HCEC 1CT (cell line): ENCODE results near the gene CFAP54.
A peak's percentile ranks its signal among the peaks of the same experiment; 100 is the strongest.
"Not testable (repeated sequence)": the region's sequence is repeated elsewhere in the genome, so short reads cannot be mapped to it uniquely, and the experiment has no call there.

Source experiments
- DNase-seq: peaks from one replicate; pipeline ENCODE4 v3.0.0-alpha.2; 2017

CFAP54 gene

DNA sequence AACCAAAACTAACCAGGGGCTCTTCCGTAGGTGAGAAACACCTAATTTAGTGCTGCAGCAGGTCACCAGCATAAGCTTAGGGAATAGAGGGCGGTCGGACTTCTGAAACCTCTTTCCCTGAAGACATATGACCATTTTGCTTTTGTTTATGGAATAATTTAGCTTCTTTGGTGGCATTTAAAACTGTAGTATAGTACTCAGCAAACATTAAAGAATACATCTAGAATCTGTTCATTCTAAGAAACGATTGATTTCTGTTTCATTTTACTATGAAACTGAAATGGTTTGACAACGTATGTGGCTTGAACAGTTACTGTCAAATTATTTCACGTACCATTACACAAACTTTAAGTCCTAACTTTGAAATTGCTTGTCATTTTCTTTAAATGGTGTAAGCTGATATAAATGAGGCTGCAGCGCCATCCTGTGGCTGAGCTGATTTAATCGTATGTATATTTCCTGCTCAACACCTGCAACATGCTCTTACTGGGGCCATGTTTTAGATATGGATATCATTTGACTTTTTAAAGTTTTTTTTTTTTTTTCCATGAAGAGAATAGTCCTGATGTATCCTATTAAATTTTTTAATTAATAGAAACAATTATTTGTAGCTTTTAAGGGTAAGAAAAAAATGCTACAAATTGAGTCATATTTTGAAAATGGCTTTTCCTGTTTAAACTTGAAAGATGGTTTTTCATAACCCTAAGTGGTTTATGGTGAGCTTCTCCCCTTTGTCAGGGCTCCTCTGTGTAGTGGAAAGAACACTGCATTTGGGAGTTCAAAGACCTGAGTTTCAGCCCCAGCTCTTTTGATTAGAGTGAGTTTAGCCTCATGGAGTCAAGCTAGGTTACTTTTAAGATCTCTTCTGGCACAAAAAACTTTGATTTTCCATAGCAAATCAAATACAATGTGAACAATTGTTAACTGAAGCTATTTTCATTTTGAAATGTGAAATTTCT, 27.4 kb downstream of the CFAP54 start:
- peak; percentile 63 for DNase-seq

DNA sequence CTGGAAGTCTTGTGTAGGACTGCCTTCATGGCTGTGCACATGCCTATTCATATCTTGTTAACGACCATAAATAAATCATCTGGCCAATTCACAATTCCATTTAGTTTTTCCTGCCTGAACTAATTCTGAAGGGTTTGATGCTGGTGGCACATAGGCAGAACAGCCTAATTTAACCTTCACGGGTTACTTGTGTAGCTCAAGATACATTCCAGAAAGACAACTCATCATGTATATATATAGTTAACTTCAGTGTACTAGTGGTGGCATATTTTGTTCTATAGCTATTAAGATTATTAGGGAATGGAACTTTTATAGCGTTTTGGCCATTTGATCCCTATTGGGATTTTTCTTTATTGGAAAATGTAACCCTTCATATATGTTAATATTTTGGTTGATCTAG, 31.4 kb downstream of the CFAP54 start:
- peak; percentile 28 for DNase-seq

DNA sequence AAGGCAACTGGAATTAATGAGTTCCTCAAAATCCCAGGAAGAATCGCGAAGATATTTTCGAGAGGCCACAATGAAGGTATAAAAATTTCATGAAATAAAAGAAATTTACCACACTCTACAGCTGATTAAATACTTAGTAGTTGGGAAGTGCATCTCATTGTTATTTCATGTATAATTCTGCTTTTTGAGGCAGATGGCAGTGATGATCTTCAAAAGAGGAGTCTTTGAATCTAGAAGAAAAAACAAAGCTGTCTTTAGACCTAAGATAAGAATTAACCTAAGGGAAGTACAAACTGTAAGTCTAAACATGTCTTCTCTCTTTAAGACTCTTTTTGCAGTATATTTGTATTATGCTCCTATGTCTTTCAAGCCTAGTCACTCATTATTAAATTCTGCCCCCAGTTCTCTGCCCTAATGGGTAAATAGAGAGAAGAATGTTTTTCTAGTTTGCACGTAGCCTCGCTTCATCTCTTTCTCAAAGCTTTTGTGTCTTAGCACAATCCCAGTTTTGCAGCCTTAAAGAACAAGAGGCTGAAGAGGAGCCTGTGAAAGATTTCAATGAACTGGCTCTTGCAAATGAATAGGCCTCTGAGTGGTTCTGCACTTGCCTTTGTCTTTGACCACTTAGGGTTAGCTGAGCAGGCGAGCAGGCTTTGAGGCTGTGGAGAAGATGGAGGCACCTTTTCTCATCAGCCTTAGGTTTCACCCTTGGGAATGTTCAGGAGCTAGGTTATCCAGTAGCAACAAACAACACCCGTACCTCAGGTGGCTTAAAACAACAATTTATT, 32.7 kb downstream of the CFAP54 start:
- DNase-seq, result no peak

DNA sequence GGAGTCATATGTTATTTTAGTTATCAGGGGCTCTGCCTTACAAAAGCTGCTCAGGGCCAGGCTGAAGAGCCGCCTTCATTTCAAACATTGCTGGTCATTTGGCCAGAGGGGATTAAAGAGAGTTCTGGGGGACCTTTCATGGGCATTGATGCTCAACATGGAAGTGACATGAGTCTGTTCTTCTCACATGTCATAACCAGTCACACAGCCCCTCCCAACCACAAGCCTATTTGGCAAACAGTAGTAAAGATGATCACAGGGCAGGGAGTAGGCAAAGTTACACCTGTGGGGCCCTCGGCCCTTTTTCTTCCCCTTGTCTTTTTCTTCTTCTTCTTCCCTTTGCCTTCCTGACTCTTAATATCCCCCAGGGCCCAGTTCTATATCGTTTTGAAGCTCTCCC, 33.3 kb downstream of the CFAP54 start:
- no peak for DNase-seq

DNA sequence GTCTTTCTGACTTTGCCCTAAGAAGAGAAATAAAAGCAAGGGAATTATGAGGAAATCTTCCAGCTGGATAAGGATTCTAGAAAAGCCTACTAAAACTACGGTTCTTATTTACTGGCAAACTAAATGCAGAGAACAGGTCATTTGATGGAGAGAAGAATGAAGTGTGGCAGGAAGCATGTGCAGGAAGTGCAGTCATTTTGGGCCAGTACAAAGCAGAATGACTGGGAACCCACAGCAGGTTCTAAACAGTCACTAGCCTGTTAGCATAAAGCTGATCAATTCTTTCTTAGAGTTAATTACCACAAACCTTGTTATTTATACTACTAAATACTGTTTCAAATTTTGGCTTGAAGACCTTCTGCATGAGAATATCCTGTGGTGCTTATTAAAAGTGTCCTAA, 36.7 kb downstream of the CFAP54 start:
- no peak for DNase-seq

DNA sequence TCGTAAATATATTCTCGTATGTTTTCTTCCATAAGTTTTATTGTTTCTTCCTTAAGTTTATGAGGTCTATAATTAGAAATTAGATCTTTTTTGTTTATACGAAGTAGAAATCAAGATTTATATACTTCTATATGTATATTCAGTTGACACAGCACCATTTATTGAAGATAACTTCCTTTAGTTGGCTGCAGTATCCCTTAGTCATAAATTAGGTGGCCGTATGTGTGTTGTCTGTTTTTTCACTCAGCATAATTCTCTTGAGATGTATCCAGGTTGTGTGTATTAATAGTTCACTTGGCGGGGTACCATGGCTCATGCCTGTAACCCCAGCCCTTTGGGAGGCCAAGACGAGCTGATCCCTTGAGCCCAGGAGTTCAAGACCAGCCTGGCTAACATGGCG, 40.5 kb downstream of the CFAP54 start:
- no peak for DNase-seq

DNA sequence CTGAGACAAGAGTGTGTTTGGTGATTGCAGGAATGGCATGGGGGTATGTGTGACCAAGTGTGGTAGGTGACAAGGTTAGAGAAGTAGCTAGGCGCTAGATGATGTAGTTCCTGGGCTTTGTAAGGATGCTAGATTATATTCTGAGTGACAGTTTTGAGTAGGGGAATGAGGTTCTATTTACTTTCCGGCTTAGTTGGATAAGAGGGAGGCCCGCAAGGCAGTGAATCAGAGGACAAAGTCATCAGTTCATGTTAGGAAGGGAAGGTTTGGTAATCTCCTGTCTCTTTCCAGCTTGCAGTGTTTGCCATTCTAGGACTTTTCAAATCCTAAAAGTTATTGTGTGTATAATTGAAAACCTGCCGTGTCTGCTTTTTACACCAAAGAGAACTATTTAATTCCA, 45.0 kb downstream of the CFAP54 start:
- no peak for DNase-seq

DNA sequence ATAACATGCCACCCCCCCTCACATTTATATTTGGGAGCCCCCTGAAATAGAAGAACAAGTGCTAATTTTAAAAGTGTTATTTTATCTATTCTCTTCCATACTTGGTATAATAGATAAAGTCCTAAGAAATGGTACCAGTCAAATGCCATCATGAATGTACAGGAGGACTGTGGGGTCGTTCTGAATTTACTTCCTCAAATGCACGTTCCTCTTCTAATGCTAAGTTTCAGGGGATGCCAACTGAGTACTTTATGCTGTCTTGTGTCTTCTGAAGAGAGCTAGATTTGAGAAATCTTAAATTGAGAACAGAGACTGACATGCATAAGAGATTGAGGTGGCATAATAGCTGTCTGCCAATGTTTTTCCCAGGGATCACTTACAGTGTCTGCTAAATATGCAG, 59.0 kb downstream of the CFAP54 start:
- no peak for DNase-seq

DNA sequence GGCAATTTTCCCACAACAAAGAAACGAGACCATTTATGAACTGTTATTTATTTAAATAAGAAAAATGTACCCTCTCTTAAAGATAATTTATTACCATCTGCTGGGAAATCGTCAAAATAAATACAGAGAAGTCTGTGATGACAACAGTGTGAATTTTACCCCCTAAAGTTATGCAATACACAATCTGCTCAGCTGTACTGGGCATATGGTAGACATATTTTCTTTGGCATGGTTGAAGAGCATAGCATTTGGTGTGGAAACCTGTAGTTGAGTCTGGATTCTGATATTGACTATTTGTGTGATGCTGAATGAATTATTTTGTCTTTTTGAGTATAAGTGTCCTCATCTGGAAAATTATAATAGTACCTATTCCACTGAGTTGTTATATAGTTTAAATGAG, 60.0 kb downstream of the CFAP54 start:
- no peak for DNase-seq

DNA sequence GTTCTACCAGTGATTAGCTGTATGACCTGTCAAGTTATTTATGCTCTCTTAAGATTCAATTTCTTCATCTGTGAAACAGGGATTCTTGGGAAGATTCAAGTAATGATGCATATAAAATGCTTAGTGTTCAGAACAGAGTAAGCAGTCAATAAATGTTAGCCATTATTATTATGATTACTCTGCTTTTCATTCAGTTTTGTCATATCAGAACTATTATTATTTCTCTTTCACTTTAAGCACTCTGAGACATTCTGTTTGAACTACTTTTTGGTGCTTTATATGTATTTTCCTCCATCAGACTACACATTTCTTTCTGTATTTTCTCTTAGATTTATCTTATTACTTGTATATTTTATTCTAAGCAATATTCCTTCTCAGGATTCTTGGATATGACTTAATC, 81.2 kb downstream of the CFAP54 start:
- DNase-seq, result no peak

DNA sequence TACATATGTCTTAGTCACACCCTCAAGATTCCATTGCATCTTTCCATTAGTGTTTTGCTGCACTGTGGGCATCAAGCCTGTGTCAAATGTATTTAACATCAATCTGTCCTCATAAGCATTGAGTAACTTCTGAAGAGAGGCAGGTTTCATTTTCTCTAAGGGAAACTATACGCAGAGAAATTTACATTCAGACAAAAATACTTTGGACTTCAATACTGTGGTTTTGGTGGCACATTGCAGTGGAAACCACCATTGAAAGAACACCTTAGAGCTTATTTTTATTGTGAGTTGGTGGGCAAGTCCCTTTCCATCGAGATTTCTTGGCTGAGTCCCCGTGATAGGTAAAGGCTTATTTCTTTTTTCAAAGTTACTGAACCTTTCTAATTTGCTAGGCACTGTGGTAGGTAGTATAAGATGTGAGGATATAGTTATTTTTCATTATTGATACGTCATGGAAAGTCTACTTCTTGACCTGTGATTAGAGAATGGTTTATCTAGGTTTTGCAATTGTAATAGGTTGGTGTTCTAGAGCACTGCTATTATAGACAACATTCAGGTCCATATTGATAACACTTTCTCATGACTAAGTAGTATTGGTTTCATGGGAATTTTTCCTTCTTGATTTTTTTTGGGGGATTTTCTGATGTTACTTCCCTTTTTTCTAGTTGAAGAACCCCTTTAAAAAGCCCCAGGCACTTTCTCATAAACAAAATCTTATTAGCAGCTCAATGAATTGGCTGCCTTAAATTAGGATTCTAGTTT, 81.9 kb downstream of the CFAP54 start:
- DNase-seq, result peak; percentile 39

DNA sequence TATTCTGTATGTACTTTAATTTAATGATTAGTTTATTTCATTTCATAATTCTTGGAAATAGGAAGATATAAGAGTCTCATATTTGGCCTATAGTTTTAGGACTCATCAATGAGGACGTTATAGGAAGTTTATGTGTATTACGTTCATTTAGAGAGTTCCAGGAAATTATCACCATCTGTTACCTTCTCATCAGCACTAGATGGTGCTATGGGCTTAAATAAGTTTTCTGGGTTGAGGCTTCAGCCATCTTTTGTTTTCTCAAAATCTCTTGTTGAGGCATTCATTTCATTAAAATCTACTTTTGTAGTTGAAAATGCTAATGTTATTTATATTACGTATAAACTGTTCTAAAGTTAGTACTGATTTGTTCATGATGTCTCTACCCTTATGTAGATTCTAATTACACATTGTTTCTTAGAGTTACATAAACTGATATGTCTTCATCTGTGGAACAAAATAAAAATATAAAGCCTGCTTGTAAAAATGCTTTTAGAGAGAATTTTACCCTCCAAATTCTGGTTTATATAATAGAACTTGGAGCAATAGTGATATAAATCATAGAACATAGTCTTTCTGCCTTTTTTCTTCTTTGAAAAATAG, 89.2 kb downstream of the CFAP54 start:
- DNase-seq, result peak; percentile 63

DNA sequence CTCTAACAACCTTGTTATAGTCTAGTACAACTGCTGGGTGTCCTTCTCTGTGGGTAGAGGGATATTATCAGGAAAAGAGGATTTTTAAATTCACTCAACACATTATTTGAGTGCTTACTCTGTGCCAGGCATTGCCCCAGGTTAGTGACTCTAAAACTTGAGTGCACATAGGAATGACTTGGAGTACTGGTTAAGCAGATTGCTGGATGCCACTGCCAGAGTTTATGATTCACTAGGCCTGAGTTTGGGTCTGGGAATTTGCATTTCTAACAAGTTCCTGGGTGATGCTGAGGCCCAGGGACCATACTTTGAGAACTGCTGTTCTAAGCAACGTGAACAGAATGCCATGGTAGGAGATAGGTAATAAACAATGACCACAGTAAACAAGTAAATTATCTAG, 96.6 kb downstream of the CFAP54 start:
- no peak for DNase-seq

DNA sequence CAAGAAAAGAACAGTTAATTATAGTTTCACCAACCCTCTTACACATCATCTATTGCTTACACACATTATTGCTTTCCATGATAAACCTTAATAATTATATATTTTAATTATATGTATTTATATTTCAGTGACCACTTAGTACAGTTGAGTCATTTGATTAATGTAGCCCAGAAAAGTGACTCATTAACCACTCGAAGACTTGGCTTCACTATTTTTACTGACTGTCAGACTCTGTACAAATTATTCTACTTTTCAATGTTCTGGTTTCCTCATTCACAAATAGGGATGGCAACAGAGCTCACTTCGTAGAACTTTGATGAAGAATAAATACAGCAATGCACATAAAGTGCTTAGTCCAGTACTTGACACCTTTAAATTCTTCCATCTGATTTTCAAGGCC, 98.3 kb downstream of the CFAP54 start:
- DNase-seq, result peak; percentile 54

DNA sequence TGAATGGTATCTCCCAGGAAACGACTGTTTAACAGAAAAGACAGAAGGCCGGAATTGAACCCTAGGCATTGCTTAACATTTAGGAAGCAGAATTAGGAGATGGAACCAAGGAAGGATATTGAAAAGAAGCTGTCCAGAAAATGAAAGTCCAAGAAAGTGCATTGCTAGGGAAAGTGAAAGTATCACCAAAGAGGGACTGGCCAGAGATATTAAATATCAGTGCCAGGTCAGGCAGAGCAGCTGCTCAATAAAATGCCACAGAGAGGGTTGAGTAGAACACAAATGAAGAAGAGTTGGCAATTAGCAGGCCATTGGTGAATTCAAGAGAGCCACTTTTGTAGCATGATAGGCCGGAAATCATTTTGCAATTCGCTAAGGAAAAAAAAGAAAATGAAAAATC, 101.6 kb downstream of the CFAP54 start:
- DNase-seq, result no peak

DNA sequence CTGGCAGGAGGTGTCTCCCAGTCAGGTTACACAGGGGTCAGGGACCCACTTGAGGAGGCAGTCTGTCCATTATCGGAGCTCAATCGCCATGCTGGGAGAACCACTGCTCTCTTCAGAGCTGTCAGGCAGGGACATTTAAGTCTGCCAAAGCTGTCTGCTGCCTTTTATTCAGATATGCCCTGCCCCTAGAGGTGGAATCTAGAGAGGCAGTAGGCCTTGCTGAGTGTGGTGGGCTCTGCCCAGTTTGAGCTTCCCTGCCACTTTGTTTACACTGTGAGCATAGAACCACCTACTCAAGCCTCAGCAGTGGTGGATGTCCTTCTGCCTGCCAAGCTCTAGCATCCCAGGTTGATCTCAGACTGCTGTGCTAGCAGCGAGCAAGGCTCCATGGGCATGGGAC, 115.0 kb downstream of the CFAP54 start:
- not testable (repeated sequence) for DNase-seq

DNA sequence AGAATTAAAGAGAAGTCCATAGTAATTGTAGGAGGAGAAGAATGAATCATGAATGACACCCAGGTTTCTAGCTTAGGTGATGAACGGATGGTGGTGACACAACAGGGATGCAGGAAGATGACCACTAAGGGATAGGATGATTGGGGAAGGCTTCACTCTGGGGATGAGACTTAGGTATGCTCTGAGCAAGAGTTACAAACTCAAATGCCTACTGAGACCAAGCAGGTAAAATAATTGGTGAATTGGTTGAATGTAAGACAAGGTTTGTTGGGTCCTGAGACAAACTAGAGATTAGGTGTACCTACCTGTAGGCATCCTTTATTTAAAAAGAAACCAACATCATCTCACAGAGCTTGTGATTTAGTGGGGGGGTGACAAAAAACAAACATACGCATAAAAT, 116.3 kb downstream of the CFAP54 start:
- DNase-seq, result no peak

DNA sequence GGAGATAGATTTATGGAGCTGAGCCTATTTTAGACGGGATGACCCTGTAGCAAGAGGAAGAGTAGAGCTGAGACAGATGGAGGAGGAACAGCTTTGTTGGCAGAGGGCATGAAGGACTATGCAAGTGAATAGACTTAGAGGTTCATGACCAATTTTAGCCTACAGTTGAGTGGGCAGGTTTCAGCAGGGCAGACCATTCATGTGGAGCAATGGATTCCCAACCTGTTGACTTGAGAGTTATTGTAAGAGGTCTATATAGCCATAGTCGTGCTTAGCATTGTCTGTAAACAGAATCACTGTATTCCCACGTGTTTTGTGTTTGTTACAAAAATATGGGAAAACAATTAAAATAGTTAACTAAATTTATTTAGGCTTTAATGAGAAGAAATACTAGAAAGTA, 116.8 kb downstream of the CFAP54 start:
- DNase-seq, result no peak

DNA sequence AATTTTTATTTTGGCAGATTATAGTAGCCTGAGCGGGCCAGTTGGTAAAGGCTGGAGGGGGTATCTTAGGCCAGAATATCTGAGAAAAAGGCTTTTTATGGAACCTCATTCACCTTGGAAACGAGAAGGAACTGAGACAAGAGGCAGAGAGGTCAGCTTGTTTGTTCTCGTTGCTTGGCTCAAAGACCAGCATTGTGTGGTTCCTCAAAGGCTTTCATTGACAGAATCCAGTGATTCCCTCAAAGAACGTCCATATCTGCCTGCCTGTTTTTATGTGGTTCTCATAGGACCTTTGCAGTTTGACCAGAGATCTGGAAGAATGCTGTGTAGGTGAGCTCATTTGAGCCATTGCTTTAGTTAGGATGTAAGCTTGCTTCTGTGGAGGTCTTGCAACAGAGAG, 117.3 kb downstream of the CFAP54 start:
- no peak for DNase-seq

DNA sequence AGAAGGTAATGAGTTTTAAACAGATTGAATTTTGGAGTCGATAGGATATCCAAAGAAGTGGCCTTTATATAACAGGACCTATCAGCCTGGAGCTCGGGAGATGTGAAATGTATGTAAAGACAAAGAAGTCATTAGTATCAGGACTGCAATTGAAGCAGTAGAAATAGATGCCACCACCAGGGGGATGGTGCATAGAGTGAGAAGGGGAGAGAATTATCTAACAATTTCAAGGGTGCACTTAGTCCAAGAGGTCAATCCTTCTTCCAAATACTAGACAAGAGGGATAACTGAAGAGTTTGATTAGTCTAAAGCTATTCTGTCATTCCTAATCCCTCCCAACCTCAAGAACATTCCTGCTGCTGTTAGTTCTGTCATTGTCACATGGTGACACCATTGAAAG, 127.8 kb downstream of the CFAP54 start:
- no peak for DNase-seq

DNA sequence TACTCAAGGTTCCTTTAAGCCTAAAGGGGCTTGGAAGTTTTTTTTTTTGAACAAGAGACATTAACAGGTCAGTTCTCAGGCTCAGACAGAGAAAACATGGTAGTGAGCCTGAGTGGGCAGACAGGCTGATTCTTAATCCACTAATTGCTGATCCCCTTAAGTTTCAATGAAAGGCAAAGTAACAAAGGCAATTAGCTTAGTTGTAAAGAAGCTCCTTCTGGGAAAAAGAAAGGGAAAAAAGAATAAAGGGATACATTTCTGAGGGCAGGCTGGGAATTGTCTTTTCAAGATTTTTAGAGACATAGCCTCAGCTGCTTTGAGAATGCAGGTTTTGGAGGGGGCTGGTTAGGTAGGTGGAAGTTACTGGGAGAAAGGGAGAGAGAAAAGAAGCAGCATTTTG, 133.8 kb downstream of the CFAP54 start:
- DNase-seq, result no peak

DNA sequence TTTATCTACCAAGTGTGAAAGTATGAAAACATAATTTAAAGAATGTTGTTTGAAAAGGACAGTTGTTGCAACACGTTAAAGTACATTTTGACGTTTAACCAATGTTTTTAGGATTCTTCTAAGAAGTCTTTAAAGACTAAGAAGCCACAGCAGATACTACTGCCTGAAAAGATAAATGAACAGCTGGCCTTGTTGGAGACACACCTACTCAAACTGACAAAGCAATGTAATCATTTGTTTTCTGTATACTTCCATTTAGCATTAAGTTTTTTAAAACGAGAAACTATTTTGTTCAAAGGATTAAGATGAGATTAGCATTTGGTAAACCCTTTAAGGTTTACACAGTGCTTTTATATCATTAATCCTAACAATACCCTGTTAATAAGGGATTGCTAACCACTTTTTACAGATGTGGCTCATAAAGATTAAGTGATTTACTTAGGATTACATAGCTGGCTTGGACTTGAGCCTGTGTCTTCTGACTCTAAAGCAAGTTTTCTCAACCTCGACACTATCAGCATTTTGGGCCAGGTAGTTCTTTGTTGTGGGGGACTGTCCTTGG, 134.4 kb downstream of the CFAP54 start:
- no peak for DNase-seq

DNA sequence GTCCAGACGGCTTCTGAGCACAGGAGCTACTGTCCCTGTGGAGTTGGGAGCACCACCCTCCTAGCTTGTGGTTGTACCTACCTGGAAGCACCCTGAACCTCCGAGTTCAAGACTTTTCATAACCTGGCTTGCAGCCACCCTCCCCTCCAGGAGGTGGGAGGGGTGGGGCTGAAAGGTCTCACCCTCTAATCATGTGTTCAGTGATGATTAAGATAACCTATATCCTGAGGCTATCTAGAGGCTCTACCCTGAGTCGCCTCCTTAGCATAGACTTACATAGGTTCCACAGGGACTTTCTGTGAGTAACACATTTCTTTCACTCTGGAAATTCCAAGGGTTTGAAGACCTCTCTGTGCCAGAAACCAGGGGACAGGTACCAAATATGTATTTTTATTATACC, 146.5 kb downstream of the CFAP54 start:
- no peak for DNase-seq
